K562 (cell line): Measurements from ENCODE around the gene PAFAH2.

ENCODE experiments used
- ERF ChIP-seq: fragments of 450-650 bp; formaldehyde crosslinking; IDR thresholded peaks from 2 replicates; pipeline ENCODE4 v1.4.0; 2020; ENCODE audit warnings: mild to moderate bottlenecking, mixed read lengths
- SETDB1 ChIP-seq: IDR thresholded peaks from one replicate; pipeline ENCODE4 v1.6.1; 2012; ENCODE audit warnings: low read length, control low read depth, inconsistent platforms
- TAF1 ChIP-seq: IDR thresholded peaks from 2 replicates; pipeline ENCODE4 v1.6.1; 2011; ENCODE audit warnings: mild to moderate bottlenecking, low read length, moderate library complexity; ENCODE audit not compliant: insufficient read depth, control insufficient read depth, severe bottlenecking; ENCODE audit errors: extremely low read depth

GRCh38 chr1:25926731-25927496 lies 70.9 kb downstream of the PAFAH2 start:
- TF ChIP-seq SETDB1 (no peak), ERF (CRISPR knock-in tag) (no peak), TAF1 (no peak)
